HepG2 (cell line): ENCODE results near the gene ANXA9. TPM values are rescaled to one million over a fixed set of nuclear protein-coding genes. Genes with fewer than 3 reads are reported as not detected.
A peak's percentile ranks its signal among the peaks of the same experiment; 100 is the strongest.

Source experiments
- ARNT ChIP-seq: fragments of 450-650 bp; IDR thresholded peaks from 2 replicates; pipeline ENCODE4 v1.6.1; 2017
- ATF2 ChIP-seq: sonication (generic); formaldehyde crosslinking; IDR thresholded peaks from 2 replicates; pipeline ENCODE4 v1.4.0; 2020; ENCODE audit warnings: missing genetic modification reagents
- DNMT1 ChIP-seq: sonication (generic); formaldehyde crosslinking; IDR thresholded peaks from 2 replicates; pipeline ENCODE4 v1.5.1; 2020; ENCODE audit warnings: mild to moderate bottlenecking, missing genetic modification reagents
- DRAP1 ChIP-seq: IDR thresholded peaks from 2 replicates; pipeline ENCODE4 v1.6.1; 2016; ENCODE audit warnings: missing genetic modification reagents, missing compliant biosample characterization
- DZIP1 ChIP-seq: sonication (generic); formaldehyde crosslinking; IDR thresholded peaks from 2 replicates; pipeline ENCODE4 v1.5.0; 2020; ENCODE audit warnings: mild to moderate bottlenecking, missing genetic modification reagents
- FOXA1 ChIP-seq, 2 experiments: fragments of 450-650 bp in 1 of 2; sonication (generic) in 1 of 2; formaldehyde crosslinking in 1 of 2; IDR thresholded peaks; 2 replicates each; pipeline versions ENCODE4 v1.4.0 to v1.6.1; 2016 to 2020; ENCODE audit warnings: missing genetic modification reagents in 1 of 2
- IKZF5 ChIP-seq: IDR thresholded peaks from 2 replicates; pipeline ENCODE4 v1.6.1; 2018; ENCODE audit warnings: missing genetic modification reagents, mild to moderate bottlenecking, missing compliant biosample characterization
- KDM6A ChIP-seq: IDR thresholded peaks from 2 replicates; pipeline ENCODE4 v1.6.1; 2016; ENCODE audit warnings: low read depth
- KLF11 ChIP-seq: IDR thresholded peaks from 2 replicates; pipeline ENCODE4 v1.6.1; 2016; ENCODE audit warnings: missing compliant biosample characterization
- KLF12 ChIP-seq: sonication (generic); formaldehyde crosslinking; IDR thresholded peaks from 2 replicates; pipeline ENCODE4 v1.4.0; 2020; ENCODE audit warnings: missing genetic modification reagents, borderline replicate concordance
- PHF5A ChIP-seq: IDR thresholded peaks from one replicate; pipeline ENCODE4 v1.6.1; 2018; ENCODE audit warnings: low read depth, missing genetic modification reagents; ENCODE audit not compliant: unreplicated experiment
- PLRG1 ChIP-seq: fragments of 450-650 bp; conservative IDR thresholded peaks from 2 replicates; pipeline ENCODE4 v1.6.1; 2016
- RELA ChIP-seq: sonication (generic); formaldehyde crosslinking; IDR thresholded peaks from 2 replicates; pipeline ENCODE4 v1.4.0; 2020; ENCODE audit warnings: missing genetic modification reagents
- SOX6 ChIP-seq, 2 experiments: fragments of 450-650 bp in 1 of 2; sonication (generic) in 1 of 2; formaldehyde crosslinking in 1 of 2; IDR thresholded peaks; 2 replicates each; pipeline versions ENCODE4 v1.4.0 to v1.6.1; 2017 to 2020; ENCODE audit warnings: antibody characterized with exemption in 1 of 2, mild to moderate bottlenecking in 1 of 2, missing genetic modification reagents in 1 of 2
- TEF ChIP-seq: sonication (generic); formaldehyde crosslinking; IDR thresholded peaks from 2 replicates; pipeline ENCODE4 v1.5.0; 2020; ENCODE audit warnings: missing genetic modification reagents
- UBTF ChIP-seq: sonication (generic); formaldehyde crosslinking; IDR thresholded peaks from 2 replicates; pipeline ENCODE4 v1.4.0; 2020; ENCODE audit warnings: mild to moderate bottlenecking, missing genetic modification reagents
- XRCC5 ChIP-seq: fragments of 200-400 bp; formaldehyde crosslinking; optimal IDR thresholded peaks from 2 replicates; pipeline ENCODE3; 2017; ENCODE audit warnings: mild to moderate bottlenecking, low read length
- YEATS4 ChIP-seq: sonication (generic); formaldehyde crosslinking; IDR thresholded peaks from 2 replicates; pipeline ENCODE4 v1.4.0; 2020; ENCODE audit warnings: missing genetic modification reagents, borderline replicate concordance
- ZFY ChIP-seq: sonication (generic); formaldehyde crosslinking; IDR thresholded peaks from 2 replicates; pipeline ENCODE4 v1.4.0; 2020; ENCODE audit warnings: missing genetic modification reagents
- ZKSCAN8 ChIP-seq: IDR thresholded peaks from 2 replicates; pipeline ENCODE4 v1.6.1; 2016; ENCODE audit warnings: borderline replicate concordance, missing genetic modification reagents, missing compliant biosample characterization
- polyA plus RNA-seq, 8 experiments: library from polyadenylated mRNA; depleted of rRNA in 3 of 8; stranded (reverse) in 7 of 8; unstranded in 1 of 8; fragments of >200 nt; fragmentation: Illumina TruSeq in 4 of 8; extraction: Trizol in 4 of 8; gene quantifications; 2 replicates each; pipeline versions ENCODE4 v1.2.1 to v1.2.3, GENCODE V29; 2011 to 2016; ENCODE audit warnings: low read depth in 4 of 8, missing spikeins in 1 of 8, mixed read lengths in 1 of 8; ENCODE audit not compliant: insufficient read depth in 1 of 8
- total RNA-seq, 5 experiments: library from RNA; depleted of rRNA; stranded (reverse); fragments of >200 nt; fragmentation: Illumina TruSeq; extraction: Trizol; gene quantifications; 2 replicates each; pipeline ENCODE4 v1.2.3, GENCODE V29; 2016; ENCODE audit warnings: low read depth in 1 of 5

Gene ANXA9
- total and polyA plus RNA-seq, 2 of the 13 experiments (the other 11 are each of a cell fraction or from before 2014, with no cell fraction given): 13.3 to 23.9 TPM

GRCh38 chr1:150976879-150977694 is 5.0 kb upstream of the ANXA9 start (continued):
- peak; percentile 35; the same call in 1 of the 2 replicates for TF ChIP-seq IKZF5 (CRISPR knock-in tag)
- no peak for TF ChIP-seq ATF2 (CRISPR knock-in tag)
- TF ChIP-seq DZIP1 (CRISPR knock-in tag): no peak
- TF ChIP-seq UBTF: no peak
- TF ChIP-seq XRCC5: peak; percentile 26
- no peak for TF ChIP-seq ZKSCAN8 (CRISPR knock-in tag)
- TF ChIP-seq ZFY (CRISPR knock-in tag): peak; percentile 27; the same call in 1 of the 2 replicates
- TF ChIP-seq KLF12: no peak
- TF ChIP-seq FOXA1 (IDR thresholded peaks at IDR 0.05): no peak
- TF ChIP-seq FOXA1 (CRISPR knock-in tag; IDR thresholded peaks at IDR 0.05): no peak
- no peak for TF ChIP-seq KLF11
- no peak for TF ChIP-seq PHF5A (CRISPR knock-in tag)
- TF ChIP-seq PLRG1: no peak
- 0 out of 2 replicates have a peak, but pooled peaks have one; percentile 23 for TF ChIP-seq DRAP1
- no peak for TF ChIP-seq ARNT
- TF ChIP-seq DNMT1: no peak
- no peak for TF ChIP-seq SOX6 (IDR thresholded peaks at IDR 0.05)
- TF ChIP-seq SOX6 (CRISPR knock-in tag; IDR thresholded peaks at IDR 0.05): 0 out of 2 replicates have a peak, but pooled peaks have one; percentile 15
- TF ChIP-seq KDM6A: no peak
- no peak for TF ChIP-seq TEF (CRISPR knock-in tag)
- no peak for TF ChIP-seq YEATS4 (CRISPR knock-in tag)
- no peak for TF ChIP-seq RELA (CRISPR knock-in tag)
